Activated B cell treated with CpG ODN at 0.5 μM for 24 hours (primary cell): ENCODE measurements around the gene TENM4. TPM values are rescaled to one million over a fixed set of nuclear protein-coding genes. Genes with fewer than 3 reads are reported as not detected.

Experiments used
- ATAC-seq: fragments of 200-7000 bp; cut with Tn5 transposase; one replicate; pipeline ENCODE4 v1.10.0; 2021; ENCODE audit warnings: low read depth, mild to moderate bottlenecking, moderate library complexity
- CTCF ChIA-PET: fragments of 350-600 bp; sonication (Branson Sonifier 250); formaldehyde crosslinking; loops from one replicate; lab custom pipeline; 2021; ENCODE audit warnings: antibody characterized with exemption; lab: Charles Lee
- POLR2A ChIA-PET: fragments of 350-600 bp; sonication (Branson Sonifier 250); formaldehyde crosslinking; loops from one replicate; lab custom pipeline; 2021; ENCODE audit warnings: antibody characterized with exemption; lab: Charles Lee
- DNase-seq: peaks from one replicate; pipeline ENCODE4 v3.0.0; 2022
- H3K27ac Mint-ChIP-seq: one replicate; pipeline ENCODE4 v1.8.0; 2020; ENCODE audit warnings: mixed read lengths
- H3K27me3 Mint-ChIP-seq: one replicate; pipeline ENCODE4 v1.8.0; 2021; ENCODE audit warnings: mixed read lengths
- H3K36me3 Mint-ChIP-seq: one replicate; pipeline ENCODE4 v1.8.0; 2021; ENCODE audit warnings: low read depth, mixed read lengths
- H3K4me1 Mint-ChIP-seq: one replicate; pipeline ENCODE4 v1.8.0; 2021; ENCODE audit warnings: mixed read lengths
- H3K4me3 Mint-ChIP-seq: one replicate; pipeline ENCODE4 v1.8.0; 2020; ENCODE audit warnings: mild to moderate bottlenecking, mixed read lengths
- H3K9me3 Mint-ChIP-seq: one replicate; pipeline ENCODE4 v1.8.0; 2020; ENCODE audit warnings: mixed read lengths
- intact Hi-C: fragments of 100-400 bp; cut with micrococcal nuclease; formaldehyde crosslinking; loops from one replicate; pipeline ENCODE4 v1.15.1; 2024
- total RNA-seq: library from RNA; stranded (reverse); gene quantifications from 2 replicates; pipeline ENCODE4 v1.2.3, GENCODE V29; 2022
- TF ChIP-seq, protein P1 (sequence below): fragments of 200-600 bp; IDR thresholded peaks from one replicate; pipeline ENCODE4 v1.8.0; 2022; ENCODE audit warnings: antibody characterized with exemption, mild to moderate bottlenecking

The TENM4 gene
- total RNA-seq, 1 donor from 2014 or later = 2.4 TPM

DNA sequence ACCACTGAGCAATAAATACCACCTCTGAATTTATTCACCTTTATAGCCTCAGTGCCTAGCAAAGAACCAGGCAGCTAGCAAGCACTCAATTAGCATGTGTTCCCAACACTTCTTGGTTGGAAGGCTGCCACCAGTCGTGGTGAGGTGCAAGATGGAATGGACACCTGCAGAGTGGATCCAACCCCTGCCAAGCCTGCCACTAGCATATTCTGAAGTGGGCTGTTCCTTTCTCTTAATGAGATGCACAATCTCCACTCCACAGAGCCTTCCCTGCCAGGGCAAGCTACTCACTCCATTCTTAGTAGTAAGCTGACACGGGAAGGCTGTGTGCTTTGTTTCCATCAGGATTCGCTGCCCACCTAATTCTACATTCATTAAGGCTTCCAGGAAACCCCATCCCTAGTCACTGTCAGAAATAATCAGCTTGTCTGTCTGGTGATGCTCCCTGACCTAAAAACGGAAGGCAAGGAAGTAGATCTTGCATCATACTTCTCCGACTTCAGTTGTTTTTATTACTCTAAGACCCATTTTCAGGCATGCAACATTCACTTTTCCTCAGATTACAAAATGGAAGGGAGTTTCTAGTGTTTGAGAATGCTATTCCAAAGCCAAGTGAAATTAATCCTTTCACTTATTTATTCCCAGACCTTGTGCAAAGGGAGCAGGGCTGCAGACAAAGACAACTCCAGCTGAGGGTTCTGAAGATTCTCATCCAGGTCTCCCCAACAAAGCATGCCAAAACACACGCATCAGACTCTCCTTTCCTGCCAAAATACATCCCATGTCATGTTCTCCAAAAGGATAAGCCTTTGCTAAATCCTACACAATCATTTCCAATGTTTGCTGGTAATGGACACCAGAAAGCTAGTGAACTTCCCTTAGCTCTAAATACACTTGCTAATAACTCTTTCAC is 128.0 kb downstream of the TENM4 start:
- Mint-ChIP-seq H3K9me3 (no peaks in the 10 kb centered on the region), H3K4me3 (no peak overlapping the region), H3K4me1 (no peaks in the 10 kb centered on the region), H3K36me3 (no peaks in the 10 kb centered on the region), H3K27me3 (peaks cover 2% of the 10 kb centered on the region), H3K27ac (no peak overlapping the region)
- ATAC-seq (no peak), DNase-seq (no peak)
- TF ChIP-seq, protein P1, sequence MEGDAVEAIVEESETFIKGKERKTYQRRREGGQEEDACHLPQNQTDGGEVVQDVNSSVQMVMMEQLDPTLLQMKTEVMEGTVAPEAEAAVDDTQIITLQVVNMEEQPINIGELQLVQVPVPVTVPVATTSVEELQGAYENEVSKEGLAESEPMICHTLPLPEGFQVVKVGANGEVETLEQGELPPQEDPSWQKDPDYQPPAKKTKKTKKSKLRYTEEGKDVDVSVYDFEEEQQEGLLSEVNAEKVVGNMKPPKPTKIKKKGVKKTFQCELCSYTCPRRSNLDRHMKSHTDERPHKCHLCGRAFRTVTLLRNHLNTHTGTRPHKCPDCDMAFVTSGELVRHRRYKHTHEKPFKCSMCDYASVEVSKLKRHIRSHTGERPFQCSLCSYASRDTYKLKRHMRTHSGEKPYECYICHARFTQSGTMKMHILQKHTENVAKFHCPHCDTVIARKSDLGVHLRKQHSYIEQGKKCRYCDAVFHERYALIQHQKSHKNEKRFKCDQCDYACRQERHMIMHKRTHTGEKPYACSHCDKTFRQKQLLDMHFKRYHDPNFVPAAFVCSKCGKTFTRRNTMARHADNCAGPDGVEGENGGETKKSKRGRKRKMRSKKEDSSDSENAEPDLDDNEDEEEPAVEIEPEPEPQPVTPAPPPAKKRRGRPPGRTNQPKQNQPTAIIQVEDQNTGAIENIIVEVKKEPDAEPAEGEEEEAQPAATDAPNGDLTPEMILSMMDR = no peak
- ChIA-PET CTCF (no interaction called here), POLR2A (no interaction called here)
- intact Hi-C loops = no loop called here

DNA sequence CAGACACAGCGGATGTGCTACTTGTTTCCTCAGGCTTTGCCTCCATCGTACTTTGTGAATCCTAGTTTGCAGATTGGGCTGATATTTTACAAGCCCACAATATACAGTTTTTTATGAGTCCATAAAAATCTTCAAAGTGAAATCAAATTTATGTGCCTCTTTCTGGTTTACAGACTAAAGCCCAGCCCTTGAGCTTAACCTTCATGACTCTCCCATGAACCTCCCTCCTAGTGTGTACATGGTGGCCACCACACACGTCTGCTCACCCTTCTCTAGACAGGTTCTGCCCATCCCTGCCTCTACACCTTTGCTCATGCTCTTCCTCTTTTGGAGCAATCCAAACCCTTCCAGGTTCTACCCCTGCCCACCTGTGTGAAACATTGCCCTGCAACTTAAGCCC is 129.4 kb downstream of the TENM4 start:
- H3K9me3 Mint-ChIP-seq = no peaks in the 10 kb centered on the region
- H3K36me3 Mint-ChIP-seq = no peaks in the 10 kb centered on the region
- no peak for ATAC-seq
- H3K27ac Mint-ChIP-seq = no peak overlapping the region
- ChIA-PET POLR2A (no interaction called here), CTCF (no interaction called here)
- H3K4me1 Mint-ChIP-seq = no peaks in the 10 kb centered on the region
- no peak overlapping the region for H3K4me3 Mint-ChIP-seq
- TF ChIP-seq, protein P1 = no peak
- DNase-seq = no peak
- intact Hi-C loops = no loop called here
- peaks cover 2% of the 10 kb centered on the region for H3K27me3 Mint-ChIP-seq

DNA sequence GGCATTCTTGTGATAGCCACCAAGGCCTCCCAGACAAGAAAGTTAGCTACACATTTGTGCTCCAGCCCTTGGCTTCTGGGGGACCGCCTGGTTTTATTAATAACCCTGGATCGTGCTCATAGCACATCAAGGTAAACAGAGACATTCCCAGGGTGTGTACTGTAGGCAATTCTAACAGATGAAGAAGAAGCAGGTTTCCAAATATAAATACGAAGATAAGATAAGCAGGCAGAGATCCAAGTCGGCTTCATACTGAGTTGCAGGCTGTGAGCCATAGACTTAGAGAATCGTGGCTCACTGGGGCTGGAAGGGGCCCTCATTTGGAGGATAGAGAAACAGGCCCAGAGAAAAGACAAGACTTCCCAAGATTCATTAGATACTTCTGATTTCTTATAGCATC is 131.4 kb downstream of the TENM4 start:
- no peak for DNase-seq
- no peak overlapping the region for H3K4me3 Mint-ChIP-seq
- TF ChIP-seq, protein P1 = no peak
- H3K9me3 Mint-ChIP-seq = no peaks in the 10 kb centered on the region
- peaks cover 2% of the 10 kb centered on the region for H3K27me3 Mint-ChIP-seq
- POLR2A ChIA-PET = no interaction called here
- no peak overlapping the region for H3K27ac Mint-ChIP-seq
- CTCF ChIA-PET = no interaction called here
- intact Hi-C loops = no loop called here
- no peak for ATAC-seq
- H3K36me3 Mint-ChIP-seq = no peaks in the 10 kb centered on the region
- peaks cover 2% of the 10 kb centered on the region for H3K4me1 Mint-ChIP-seq

DNA sequence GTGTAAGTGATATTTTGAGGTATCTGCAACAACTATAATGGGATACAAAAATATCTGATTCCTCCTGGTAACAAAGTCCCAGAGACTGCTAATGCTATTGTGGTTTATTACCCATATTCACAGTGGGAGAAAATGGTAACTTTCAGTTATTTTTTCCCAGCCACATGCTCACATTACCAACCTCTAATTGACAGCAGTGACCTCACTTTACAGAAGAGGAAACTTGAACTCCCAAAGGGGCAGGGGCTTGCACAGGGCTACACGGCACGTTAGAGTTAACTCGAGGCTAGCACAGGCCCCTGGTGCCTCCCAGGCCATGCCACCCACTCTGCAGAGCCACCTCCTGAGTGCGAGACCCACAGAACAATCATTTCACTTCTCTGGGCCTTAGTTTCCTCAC is 132.4 kb downstream of the TENM4 start:
- Mint-ChIP-seq H3K36me3 (no peaks in the 10 kb centered on the region), H3K9me3 (no peaks in the 10 kb centered on the region), H3K27me3 (peaks cover under 1% of the 10 kb centered on the region), H3K4me3 (no peak overlapping the region), H3K27ac (no peak overlapping the region), H3K4me1 (peaks cover 2% of the 10 kb centered on the region)
- ChIA-PET CTCF (no interaction called here), POLR2A (no interaction called here)
- TF ChIP-seq, protein P1 = no peak
- ATAC-seq = no peak
- DNase-seq = no peak
- intact Hi-C loops = no loop called here

DNA sequence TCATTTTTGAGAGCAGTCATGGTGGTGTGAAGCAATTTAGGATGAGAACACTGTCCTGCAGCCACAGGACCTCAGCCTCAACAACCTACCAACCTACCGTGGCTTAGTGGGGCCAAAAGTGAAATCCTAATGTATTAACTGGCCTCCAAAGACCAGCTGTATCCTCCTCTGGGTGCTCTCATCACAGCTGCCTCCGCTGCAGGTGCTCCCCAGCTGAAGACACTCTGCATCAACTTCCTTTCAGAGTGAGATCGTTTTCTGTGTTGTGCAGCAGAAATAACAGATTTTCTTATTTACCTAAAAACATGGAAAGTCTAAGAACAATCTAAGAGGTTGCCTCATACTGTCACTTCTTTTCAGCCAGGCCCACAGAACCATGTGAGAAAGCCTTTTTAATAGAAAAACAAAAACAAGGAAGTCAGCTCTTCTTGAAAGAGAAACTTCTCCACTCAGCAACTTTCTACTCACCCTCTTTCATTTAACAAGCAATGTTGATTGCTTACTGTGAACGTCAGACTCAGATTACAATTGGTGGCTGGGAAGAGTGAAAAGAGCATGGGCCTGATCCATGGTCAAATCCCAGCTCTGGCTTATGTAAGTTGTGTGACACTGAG is 136.1 kb downstream of the TENM4 start:
- no peak overlapping the region for H3K4me3 Mint-ChIP-seq
- ChIA-PET POLR2A (no interaction called here), CTCF (no interaction called here)

More for the DNA sequence above, 136.1 kb downstream of the TENM4 start:
- DNase-seq (no peak), ATAC-seq (no peak)
- H3K36me3 Mint-ChIP-seq = no peaks in the 10 kb centered on the region
- peaks cover 2% of the 10 kb centered on the region for H3K4me1 Mint-ChIP-seq
- H3K27me3 Mint-ChIP-seq = peaks cover 2% of the 10 kb centered on the region
- TF ChIP-seq, protein P1 = no peak
- no peaks in the 10 kb centered on the region for H3K9me3 Mint-ChIP-seq
- H3K27ac Mint-ChIP-seq = no peak overlapping the region
- intact Hi-C loops = no loop called here
